CD4-positive, alpha-beta T cell treated with Interleukin-15 for 4 hours (primary cell): Measurements from ENCODE around the gene SEL1L2.

ENCODE experiments used
- DNase-seq: peaks from one replicate; pipeline ENCODE4 v3.0.0-alpha.2; 2020; ENCODE audit warnings: low spot score

SEL1L2 gene

GRCh38 chr20:13816757-13817156, 173.7 kb downstream of the SEL1L2 start:
- no peak for DNase-seq

GRCh38 chr20:13814672-13815071, 175.7 kb downstream of the SEL1L2 start:
- no peak for DNase-seq

- DNase-seq, result no peak
Measured at GRCh38 chr20:13813910-13814309, 176.5 kb downstream of the SEL1L2 start.

- DNase-seq, result no peak
Measured at GRCh38 chr20:13810446-13810845, 180.0 kb downstream of the SEL1L2 start.

- no peak for DNase-seq
Measured at GRCh38 chr20:13809855-13810254, 180.6 kb downstream of the SEL1L2 start.

- DNase-seq, result no peak
Measured at GRCh38 chr20:13809373-13809772, 181.0 kb downstream of the SEL1L2 start.

- no peak for DNase-seq
Measured at GRCh38 chr20:13800728-13801134, 189.7 kb downstream of the SEL1L2 start.

- DNase-seq, result no peak
Measured at GRCh38 chr20:13799974-13800373, 190.4 kb downstream of the SEL1L2 start.
